Placental epithelial cell (primary cell): ENCODE measurements around the gene ERVMER34-1. TPM values are rescaled to one million over a fixed set of nuclear protein-coding genes. Genes with fewer than 3 reads are reported as not detected.
A peak's percentile ranks its signal among the peaks of the same experiment; 100 is the strongest.

Experiments used
- small RNA-seq: library from RNA; depleted of rRNA; stranded (forward); fragments of <200 nt; gene quantifications from one replicate; pipeline ENCODE3, GENCODE V24; 2012
- total RNA-seq: library from RNA; depleted of rRNA; stranded (reverse); fragments of >200 nt; gene quantifications from 2 replicates; pipeline ENCODE4 v1.2.3, GENCODE V29; 2012

ERVMER34-1 gene, protein sequence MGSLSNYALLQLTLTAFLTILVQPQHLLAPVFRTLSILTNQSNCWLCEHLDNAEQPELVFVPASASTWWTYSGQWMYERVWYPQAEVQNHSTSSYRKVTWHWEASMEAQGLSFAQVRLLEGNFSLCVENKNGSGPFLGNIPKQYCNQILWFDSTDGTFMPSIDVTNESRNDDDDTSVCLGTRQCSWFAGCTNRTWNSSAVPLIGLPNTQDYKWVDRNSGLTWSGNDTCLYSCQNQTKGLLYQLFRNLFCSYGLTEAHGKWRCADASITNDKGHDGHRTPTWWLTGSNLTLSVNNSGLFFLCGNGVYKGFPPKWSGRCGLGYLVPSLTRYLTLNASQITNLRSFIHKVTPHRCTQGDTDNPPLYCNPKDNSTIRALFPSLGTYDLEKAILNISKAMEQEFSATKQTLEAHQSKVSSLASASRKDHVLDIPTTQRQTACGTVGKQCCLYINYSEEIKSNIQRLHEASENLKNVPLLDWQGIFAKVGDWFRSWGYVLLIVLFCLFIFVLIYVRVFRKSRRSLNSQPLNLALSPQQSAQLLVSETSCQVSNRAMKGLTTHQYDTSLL
- total RNA-seq, result 0.33 and 0.39 TPM in 2 replicates

DNA sequence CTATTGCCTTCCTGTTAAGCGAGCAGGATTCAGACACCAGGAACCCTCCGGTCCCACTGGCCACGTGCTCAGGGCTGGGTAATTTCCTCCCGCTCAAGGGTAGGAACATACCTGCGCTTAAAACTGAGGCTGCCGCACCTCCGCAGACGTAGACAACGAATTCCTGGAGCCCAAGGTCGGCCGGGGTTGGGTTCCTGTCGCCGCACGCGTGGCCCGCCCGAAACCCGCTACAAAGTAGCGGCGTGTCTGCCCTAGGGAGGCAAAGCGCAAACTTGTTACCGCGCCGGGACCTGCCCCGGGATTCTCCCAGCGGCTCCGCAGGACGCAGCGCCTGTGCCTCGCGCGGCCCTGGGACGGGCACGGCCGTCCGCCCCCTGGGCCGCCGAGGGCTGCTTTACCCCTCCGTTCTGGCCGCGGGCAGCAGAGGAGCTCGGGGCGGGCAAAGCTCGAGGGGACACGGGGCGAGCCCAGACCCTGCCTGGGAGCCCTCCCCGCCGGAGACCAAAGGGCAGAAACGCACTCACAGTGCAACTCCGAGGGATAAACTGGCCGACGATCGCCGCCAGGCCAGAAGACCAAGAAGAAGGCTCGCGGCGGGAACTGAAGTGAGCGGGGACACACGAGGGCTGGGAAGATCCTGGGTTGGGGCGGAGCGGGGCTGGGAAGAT lies at the start of gene ERVMER34-1:
Gene ERVMER34-1 (minus strand): TSS at position 607 of the 668 bp plus-strand sequence. CDS start 5,905 bp downstream, outside the sequence.

Small RNAs within 50 kb of the gene (small RNA-seq; reads per million reads assigned to genes)
- 17.3 reads per million, percentile 96 among the genes with 10 or more reads in this experiment for gene MIR4449
- not detected for gene RF00019
- gene RF00568, result not detected
- 154 reads per million, percentile 98 among the genes with 10 or more reads in this experiment for gene SNORA26

Other genes with a start within 250 kb of the ERVMER34-1 start
- 7.9 and 8.7 TPM in 2 replicates for gene USP46, start 92.1 kb downstream of the ERVMER34-1 start, total RNA-seq
- gene RASL11B, start 110.9 kb upstream of the ERVMER34-1 start, total RNA-seq, result 0.22 TPM in 1 of 2 replicates, not detected in the other